GM19328 (cell line): ENCODE results near the gene ZNF684.
A peak's percentile ranks its signal among the peaks of the same experiment; 100 is the strongest.
"Not testable (repeated sequence)": the region's sequence is repeated elsewhere in the genome, so short reads cannot be mapped to it uniquely, and the experiment has no call there.

Experiments used
- ATAC-seq: cut with Tn5 transposase; IDR thresholded peaks from one replicate; pipeline ENCODE4 v1.9.1; 2021; ENCODE audit warnings: mild to moderate bottlenecking, moderate library complexity; ENCODE audit not compliant: unreplicated experiment

ZNF684 gene

GRCh38 chr1:40531381-40532061, at the start of gene ZNF684:
Gene ZNF684 (plus strand): TSS chr1:40531637. CDS start chr1:40533167, 1,530 bp downstream.
- peak; percentile 85 for ATAC-seq

GRCh38 chr1:40495315-40495903, 36.0 kb upstream of the ZNF684 start:
- no peak for ATAC-seq

GRCh38 chr1:40502651-40503050, 28.8 kb upstream of the ZNF684 start:
- ATAC-seq, result not testable (repeated sequence)

GRCh38 chr1:40507973-40508372, 23.5 kb upstream of the ZNF684 start:
- no peak for ATAC-seq

- peak; percentile 91 for ATAC-seq
These were observed 22.8 kb upstream of the ZNF684 start, which contains the start of gene EXO5 for GRCh38 chr1:40508375-40509341. Gene EXO5 (plus strand): TSS chr1:40508767. CDS start chr1:40514545, 5,778 bp downstream.

- no peak for ATAC-seq
These were observed 11.9 kb upstream of the ZNF684 start for GRCh38 chr1:40519517-40519916.

GRCh38 chr1:40530735-40531380, 579 bp upstream of the ZNF684 start:
- no peak for ATAC-seq

GRCh38 chr1:40532062-40532389, 589 bp downstream of the ZNF684 start:
- ATAC-seq, result no peak

- no peak for ATAC-seq
These were observed 1.5 kb downstream of the ZNF684 start for GRCh38 chr1:40532844-40533424.

- no peak for ATAC-seq
These were observed 3.2 kb downstream of the ZNF684 start for GRCh38 chr1:40534589-40534988.

GRCh38 chr1:40535732-40536131, 4.3 kb downstream of the ZNF684 start:
- ATAC-seq, result no peak

- ATAC-seq, result no peak
These were observed 7.9 kb downstream of the ZNF684 start for GRCh38 chr1:40539338-40539737.

- ATAC-seq, result no peak
These were observed 15.5 kb downstream of the ZNF684 start for GRCh38 chr1:40546957-40547356.

- no peak for ATAC-seq
These were observed 21.6 kb downstream of the ZNF684 start for GRCh38 chr1:40553017-40553416.

- not testable (repeated sequence) for ATAC-seq
These were observed 23.4 kb downstream of the ZNF684 start for GRCh38 chr1:40554807-40555206.

GRCh38 chr1:40556121-40556520, 24.7 kb downstream of the ZNF684 start:
- ATAC-seq, result no peak

GRCh38 chr1:40558241-40558640, 26.8 kb downstream of the ZNF684 start:
- ATAC-seq, result not testable (repeated sequence)

- no peak for ATAC-seq
These were observed 30.7 kb downstream of the ZNF684 start for GRCh38 chr1:40562185-40562584.

- ATAC-seq, result no peak
These were observed 31.8 kb downstream of the ZNF684 start for GRCh38 chr1:40563266-40563665.

GRCh38 chr1:40564506-40564905, 33.1 kb downstream of the ZNF684 start:
- ATAC-seq, result no peak

- ATAC-seq, result no peak
These were observed 33.5 kb downstream of the ZNF684 start for GRCh38 chr1:40564913-40565312.
